SW 1271 (cell line): ENCODE data around the gene MTAP.

Experiments
- DNase-seq, 2 experiments: peaks; one replicate each; lab custom pipeline; 2025; lab: John Stamatoyannopoulos, UW

MTAP gene

DNA sequence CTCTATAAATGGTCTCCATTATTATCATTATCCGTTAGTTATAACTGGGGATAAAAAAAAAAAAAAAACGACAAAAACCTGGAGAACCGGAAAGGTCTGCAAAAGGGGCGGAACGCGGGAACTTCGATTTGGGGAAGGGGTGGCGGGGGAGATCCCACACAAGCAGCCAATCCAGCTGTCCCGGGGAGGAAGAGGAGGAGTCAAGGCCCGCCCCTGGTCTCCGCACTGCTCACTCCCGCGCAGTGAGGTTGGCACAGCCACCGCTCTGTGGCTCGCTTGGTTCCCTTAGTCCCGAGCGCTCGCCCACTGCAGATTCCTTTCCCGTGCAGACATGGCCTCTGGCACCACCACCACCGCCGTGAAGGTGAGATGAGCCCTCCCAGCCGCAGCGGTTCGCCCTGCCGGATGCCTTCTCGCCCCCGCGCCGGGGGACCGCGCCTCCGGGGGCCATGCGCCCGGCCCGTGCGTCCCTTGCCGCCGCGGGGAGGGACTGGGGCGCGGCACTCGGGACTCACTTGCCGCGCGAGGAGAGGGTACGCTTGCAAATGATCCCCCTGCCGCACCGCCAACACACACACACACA lies at the start of gene MTAP:
TSS of gene MTAP (plus strand) at position 219 of the 583 bp plus-strand sequence. CDS start at position 332, 113 bp downstream.
- peak in 1 of 2 experiments; percentile 49 for DNase-seq

- no peak for DNase-seq
Measured at GRCh38 chr9:21753523-21753922, 48.9 kb upstream of the MTAP start.

DNA sequence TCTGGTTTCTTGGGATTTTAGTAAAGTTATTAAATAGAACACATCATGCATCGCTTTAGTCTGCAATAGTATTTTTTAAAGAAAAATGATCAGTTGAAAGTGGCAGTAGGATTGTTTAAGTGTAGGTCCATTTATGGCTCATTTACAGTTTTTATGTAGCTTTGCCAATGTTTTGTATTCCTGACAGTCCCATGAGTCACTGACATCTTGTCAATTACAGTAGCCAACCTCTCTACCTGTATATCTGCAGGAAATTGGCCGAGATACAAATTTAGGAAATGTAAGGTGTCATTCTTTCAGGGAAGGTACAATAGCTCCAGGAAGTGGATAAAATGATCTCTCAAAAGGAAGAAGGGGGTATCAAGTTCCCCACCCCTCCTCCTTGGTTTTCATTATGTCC lies 47.7 kb upstream of the MTAP start:
- DNase-seq = no peak

DNA sequence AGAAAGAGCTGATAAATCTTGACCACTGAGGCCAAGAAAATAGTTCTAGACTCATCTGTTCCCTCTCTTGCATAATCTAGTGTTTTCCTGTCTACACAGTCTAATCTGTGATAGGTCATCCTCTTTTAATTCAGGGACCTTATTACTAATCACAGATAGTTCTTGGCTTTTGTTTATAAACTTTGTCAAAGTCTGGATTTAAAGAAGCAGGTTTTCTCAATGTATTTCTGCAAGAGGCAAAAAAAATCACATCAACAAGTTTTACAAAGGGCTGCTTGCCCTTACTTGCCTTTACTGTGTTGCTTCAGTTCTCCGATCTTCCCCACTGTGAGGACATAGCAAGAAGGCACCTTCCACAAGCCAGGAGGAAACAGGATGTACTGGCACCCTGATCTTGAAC lies 43.9 kb upstream of the MTAP start:
- no peak for DNase-seq

DNA sequence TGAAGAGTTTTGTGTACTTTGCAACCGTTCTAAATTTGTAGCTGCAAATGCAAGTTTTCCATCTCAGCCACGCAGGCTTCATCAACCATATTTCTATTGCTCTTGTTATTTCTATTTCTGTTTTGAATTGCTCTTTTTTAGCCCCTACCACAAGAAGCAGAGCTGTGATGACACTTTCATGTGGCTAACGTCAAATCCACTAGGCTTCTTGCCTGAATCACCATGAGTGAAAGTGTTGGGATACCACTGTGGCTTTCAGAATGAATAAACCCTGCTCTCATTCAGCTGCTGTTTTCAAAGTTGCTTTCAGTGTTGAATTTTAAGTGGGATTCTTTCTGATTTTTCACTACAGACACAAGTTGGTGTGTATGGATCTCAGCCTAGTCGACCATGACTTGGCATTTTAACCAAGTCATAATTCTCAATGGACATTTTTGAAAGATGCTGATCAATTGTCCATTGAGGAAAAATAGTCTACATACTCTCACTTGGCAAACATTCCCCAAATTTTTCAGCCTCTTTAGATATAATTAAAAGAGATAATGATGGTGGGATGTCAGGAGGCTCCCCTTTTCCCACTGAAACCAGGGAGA lies 41.0 kb upstream of the MTAP start:
- DNase-seq = no peak

DNA sequence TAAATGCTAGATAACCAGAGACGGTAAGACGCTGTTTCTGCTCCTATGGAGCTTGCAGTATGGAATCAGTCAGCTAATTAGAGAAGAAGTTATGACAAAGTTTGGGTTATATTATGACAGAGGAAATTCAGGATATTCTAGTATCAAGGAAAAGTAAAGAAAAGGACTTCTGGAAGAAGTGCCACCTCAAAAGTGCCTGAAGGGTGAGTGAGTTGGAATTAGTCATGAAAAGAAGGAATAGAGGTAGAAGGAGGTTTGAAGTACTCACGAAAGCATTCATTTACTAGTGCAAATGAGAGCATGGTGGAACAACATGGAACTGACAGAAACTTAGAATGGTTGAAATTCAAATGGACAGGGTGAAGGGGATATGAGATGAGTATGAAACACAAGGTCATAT lies 40.4 kb upstream of the MTAP start:
- no peak for DNase-seq

DNA sequence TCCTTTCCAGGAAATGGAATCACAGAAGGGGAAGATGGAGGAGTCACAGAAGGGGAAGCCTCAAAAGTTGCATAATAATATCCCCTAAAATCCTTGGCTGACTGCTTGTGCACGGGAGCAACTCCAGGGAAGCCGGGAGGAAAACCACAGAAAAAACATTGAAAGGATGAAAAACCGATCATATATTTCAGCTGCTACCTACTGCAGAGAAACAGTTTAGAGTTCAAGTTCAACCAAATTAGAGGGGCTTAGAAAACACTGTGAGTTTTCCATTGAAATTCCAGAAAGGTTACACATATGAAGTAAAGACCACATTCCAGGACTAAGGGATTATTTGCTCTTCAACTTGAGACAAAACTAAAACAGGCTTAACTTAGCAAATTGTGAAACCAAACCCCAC lies 37.6 kb upstream of the MTAP start:
- no peak for DNase-seq

- DNase-seq = no peak
Measured at GRCh38 chr9:21766096-21766495, 36.3 kb upstream of the MTAP start.

DNA sequence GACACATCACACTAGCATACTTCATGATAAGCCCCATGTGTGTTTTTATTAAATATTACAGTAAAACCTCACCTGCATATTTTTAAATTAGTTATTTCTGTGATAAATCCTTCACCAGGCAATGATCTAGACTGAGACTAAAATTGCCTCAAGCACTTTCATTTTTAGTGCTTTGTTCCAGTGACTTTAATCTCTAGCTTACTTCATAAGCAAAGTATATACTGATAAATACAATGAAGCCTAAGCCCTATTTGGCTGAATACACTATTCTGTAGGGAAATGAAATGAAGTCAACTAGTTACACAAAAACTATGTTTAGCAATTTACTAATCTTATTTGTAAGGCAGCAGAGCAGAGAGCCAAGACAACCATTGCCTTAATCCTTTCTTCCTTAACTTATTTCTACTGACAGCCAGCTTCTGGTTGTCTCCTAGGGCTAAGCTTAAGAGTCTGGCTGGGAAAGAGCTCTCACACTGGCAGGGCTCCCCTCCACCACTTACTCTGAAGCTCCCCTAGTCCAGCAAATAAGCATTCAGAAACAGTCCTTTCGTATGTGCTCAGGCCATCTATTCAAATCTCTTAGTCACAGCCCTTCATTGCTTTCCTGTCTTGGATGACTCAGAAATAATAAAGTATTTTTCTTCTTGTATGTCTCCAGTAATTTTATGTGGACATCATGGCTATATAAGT lies 31.4 kb upstream of the MTAP start:
- DNase-seq = no peak

- DNase-seq = no peak
Measured at GRCh38 chr9:21777701-21778100, 24.7 kb upstream of the MTAP start.

DNA sequence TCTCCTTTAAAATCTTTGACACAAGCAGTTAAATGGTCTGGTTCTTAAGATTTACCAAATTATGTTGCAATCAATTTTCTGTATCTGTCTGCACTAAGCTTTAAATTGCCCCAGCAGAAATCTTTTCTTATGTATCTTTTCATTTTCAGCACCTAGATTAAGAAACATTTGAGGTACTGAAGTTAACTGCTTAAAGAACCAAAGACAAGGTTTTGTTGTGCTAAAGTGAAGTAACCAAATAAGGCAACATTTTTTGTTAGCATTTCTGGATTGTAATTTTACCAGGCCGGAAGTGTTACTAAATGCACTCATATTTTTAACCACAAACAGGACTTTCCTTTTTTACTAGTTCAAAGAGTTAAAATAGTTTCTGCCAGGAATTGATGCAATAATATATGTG lies 24.1 kb upstream of the MTAP start:
- DNase-seq = no peak

- DNase-seq = no peak
Measured at GRCh38 chr9:21779397-21779796, 23.0 kb upstream of the MTAP start.

DNA sequence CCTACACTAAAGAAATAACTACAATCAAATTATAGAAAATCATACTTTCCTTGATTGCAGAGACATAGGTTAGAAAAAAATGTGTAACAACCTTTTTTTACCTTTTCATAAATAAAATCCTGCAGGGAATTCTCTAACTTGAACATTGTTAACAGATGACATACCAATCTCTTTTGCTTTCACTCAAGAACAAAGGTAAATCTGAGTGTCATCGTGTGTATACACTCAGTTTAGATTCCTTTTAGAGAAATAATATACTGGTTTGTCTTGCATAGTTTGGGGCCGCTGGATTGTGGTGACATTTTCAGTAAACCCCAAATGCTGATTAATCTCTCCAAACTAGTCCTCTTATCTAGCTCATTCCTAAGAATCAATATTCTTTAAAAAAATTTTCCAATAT lies 20.8 kb upstream of the MTAP start:
- DNase-seq = no peak

- no peak for DNase-seq
Measured at GRCh38 chr9:21782205-21782604, 20.2 kb upstream of the MTAP start.

GRCh38 chr9:21788752-21789151 lies 13.7 kb upstream of the MTAP start:
- no peak for DNase-seq

GRCh38 chr9:21789541-21790037 lies 12.8 kb upstream of the MTAP start:
- DNase-seq = peak in 1 of 2 experiments; percentile 42

DNA sequence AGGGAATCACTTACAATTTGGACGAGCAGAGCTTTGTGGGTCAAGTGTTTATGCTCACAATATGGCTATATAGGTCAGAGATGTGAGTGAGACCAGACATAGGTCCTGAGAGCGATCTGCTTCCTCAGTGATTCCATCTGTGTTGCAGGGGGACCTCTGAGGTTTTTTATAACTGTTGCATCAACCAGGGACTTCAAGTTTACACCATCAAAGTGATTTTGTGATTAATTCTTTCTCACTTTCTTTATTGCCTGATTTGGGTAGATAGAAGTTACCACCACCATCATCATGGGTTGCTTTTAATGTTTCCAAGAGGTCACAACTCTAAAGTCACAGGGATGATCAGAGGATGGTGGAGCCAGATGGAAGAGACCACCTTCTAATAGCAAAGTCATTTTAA lies 7.0 kb upstream of the MTAP start:
- DNase-seq = no peak

GRCh38 chr9:21796768-21797167 lies 5.7 kb upstream of the MTAP start:
- DNase-seq = no peak

- no peak for DNase-seq
Measured at GRCh38 chr9:21800931-21801682, 1.3 kb upstream of the MTAP start.

- DNase-seq = peak in 1 of 2 experiments; percentile 35
Measured at GRCh38 chr9:21801683-21802417, 586 bp upstream of the MTAP start.

- no peak for DNase-seq
Measured at GRCh38 chr9:21803649-21804048, 1.2 kb downstream of the MTAP start.

- no peak for DNase-seq
Measured at GRCh38 chr9:21804331-21804730, 1.9 kb downstream of the MTAP start.
